Stimulated activated CD4-positive, alpha-beta T cell treated with anti-CD3 and anti-CD28 coated beads, Interleukin-1b, Interleukin-23, amount 100 ng/mL, for 4 hours (primary cell): ENCODE results near the gene FDX1.
A peak's percentile ranks its signal among the peaks of the same experiment; 100 is the strongest.
"Not testable (repeated sequence)": the region's sequence is repeated elsewhere in the genome, so short reads cannot be mapped to it uniquely, and the experiment has no call there.

Experiments used
- DNase-seq, 2 donors: peaks; one replicate each; pipeline ENCODE4 v3.0.0-alpha.2; 2020; ENCODE audit warnings: low read depth in 2 of 2

The FDX1 gene, protein sequence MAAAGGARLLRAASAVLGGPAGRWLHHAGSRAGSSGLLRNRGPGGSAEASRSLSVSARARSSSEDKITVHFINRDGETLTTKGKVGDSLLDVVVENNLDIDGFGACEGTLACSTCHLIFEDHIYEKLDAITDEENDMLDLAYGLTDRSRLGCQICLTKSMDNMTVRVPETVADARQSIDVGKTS

DNA sequence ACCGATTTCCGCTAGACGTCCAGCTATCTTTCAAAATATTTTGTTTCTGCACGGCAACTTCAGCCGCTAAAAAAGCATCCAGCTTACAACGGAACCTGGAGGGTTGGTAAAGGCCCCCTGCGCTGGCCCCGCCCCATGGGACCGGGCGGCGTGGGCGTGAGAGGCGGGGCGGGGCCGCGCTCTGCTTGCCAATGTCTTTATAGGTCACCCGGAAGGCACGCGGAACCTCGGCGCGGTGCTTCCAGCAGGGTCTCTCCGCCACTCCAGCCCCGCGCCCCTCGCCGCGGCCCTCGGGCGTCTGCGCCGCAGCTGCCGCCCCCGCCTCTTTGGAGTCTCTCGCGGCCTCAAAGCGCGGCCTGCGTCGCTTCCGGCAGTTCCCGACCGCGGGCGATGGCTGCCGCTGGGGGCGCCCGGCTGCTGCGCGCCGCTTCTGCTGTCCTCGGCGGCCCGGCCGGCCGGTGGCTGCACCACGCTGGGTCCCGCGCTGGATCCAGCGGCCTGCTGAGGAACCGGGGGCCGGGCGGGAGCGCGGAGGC is at the start of gene FDX1:
Gene FDX1 (plus strand): TSS at position 218 of the 536 bp plus-strand sequence. CDS start 173 bp downstream, at position 391.
- DNase-seq, result peak; percentile 76 to 86

DNA sequence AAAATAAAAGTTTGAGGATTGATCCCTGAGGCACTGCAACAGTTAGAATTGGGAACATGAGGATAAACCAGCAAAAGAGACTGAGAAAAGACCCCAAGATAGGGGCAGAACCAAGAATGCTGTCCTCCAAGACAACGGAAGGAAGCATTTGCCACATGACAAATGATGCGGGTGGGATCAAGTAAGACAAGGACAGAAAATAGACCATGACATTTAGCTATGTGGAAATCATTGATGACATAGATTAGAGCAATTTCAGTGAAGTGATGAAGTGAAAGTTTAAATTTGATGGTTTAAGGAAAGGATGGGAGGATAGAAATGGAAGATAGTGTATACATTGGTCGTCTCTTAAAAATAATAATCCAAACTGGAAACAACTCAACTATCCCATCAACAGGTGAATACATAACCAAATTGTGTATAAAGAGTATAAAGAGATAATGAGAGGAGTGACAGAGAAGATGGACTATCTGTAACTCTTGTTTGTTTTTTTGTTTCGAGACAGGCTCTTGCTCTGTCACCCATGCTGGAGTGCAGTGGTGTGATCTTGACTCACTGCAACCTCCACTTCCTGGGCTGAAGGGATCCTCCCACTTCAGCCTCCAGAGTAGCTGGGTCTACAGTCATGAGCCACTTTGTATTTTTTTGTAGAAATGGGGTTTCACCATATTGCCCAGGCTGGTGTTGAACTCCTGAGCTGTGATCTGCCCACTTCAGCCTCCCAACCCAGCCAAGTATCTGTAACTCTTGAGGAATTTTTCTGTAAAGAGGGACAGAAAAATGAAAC is 48.7 kb upstream of the FDX1 start:
- DNase-seq, result no peak

DNA sequence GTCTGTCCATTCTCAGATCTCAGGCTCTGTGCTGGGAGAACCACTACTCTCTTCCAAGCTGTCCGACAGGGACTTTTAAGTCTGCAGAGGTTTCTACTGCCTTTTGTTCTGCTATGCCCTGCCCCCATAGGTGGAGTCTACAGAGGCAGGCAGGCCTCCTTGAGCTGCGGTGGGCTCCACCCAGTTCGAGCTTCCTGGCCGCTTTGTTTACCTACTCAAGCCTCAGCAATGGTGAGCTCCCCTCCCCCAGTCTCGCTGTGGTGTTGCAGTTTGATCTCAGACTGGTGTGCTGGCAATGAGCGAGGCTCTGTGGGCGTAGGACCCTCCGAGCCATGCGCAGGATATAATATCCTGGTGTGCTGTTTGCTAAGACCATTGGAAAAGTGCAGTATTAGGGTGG is 41.5 kb upstream of the FDX1 start:
- DNase-seq, result not testable (repeated sequence)

DNA sequence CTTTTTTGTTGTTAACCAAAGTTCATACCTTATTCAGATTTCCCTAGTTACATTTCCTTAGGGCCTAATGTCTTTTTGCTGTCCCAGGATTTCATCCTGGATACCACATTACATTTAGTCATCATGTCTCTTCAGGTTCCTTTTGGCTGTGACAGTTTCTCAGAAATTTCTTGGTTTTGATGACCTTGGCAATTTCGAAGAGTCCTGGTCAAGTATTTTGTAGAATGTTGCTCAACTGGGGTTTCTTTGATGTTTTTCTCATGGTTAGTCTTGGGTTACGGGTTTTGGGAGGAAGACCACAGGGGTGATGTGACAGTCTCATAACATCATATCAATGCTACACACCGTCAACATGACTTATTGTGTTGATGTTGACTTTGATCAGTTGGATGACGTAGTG is 39.8 kb upstream of the FDX1 start:
- DNase-seq, result no peak

DNA sequence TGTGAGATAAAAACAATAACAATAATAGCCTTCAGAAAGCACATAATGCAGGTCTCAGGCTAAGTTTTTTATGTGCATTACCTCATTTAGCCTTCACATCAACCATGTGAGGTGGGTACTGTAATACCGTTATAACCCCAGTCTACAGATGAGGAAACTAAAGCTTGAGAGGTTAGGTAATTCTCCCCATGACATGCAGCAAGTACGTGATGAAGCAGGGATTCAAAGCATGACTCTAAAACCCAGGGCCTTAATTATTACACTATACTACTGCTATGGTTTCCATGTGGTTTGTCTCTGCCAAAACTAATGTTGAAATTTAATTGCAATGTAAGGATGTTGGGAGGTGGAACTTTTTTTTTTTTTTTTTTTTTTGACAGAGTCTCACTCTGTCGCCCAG is 37.7 kb upstream of the FDX1 start:
- DNase-seq, result no peak

DNA sequence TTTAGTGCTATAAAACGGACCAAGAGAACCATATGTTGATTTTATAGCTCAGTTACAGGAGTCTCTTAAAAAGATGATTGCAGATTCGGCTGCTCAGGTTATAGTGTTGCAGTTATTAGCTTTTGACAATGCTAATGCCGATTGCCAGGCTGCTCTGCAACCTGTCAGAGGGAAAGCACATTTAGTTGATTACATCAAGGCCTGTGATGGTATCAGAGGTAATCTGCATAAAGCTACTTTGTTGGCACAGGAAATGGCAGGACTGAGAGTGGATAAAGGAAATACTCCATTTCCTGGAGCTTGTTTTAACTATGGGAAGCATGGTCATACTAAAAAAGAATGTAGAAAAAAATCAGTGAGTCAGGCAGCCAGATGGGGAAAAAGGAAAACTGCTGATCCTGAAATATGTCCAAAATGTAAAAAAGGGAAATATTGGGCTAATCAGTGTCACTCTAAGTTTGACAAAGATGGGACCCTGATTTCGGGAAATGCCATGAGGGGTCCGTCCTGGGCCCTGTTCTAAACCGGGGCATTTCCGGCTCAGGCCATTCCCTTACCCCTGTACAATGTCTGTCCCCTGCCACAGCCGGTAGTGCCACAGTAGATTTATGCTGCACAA is 32.0 kb upstream of the FDX1 start:
- not testable (repeated sequence) for DNase-seq

DNA sequence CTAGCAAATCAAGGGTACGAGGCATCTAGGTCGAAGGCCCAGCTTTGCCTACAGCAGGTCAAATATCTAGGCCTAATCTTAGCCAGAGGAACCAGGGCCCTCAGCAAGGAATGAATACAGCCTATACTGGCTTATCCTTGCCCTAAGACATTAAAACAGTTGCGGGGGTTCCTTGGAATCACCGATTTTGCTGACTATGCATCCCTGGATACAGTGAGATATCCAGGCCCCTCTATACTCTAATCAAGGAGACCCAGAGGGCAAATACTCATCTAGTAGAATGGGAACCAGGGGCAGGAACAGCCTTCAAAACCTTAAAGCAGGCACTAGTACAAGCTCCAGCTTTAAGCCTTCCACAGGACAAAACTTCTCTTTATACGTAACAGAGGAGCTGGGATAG is 26.2 kb upstream of the FDX1 start:
- not testable (repeated sequence) for DNase-seq

DNA sequence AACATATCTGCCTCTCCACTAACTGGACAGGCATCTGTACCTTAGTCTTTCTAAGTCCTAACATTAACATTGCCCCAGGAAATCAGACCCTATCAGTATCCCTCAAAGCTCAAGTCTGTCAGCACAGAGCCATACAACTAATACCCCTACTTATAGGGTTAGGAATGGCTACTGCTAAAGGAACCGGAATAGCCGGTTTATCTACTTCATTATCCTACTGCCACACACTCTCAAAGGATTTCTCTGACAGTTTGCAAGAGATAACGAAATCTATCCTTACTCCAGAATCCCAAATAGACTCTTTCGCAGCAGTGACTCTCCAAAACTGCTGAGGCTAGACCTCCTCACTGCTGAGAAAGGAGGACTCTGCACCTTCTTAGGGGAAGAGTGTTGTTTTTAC is 24.1 kb upstream of the FDX1 start:
- not testable (repeated sequence) for DNase-seq

DNA sequence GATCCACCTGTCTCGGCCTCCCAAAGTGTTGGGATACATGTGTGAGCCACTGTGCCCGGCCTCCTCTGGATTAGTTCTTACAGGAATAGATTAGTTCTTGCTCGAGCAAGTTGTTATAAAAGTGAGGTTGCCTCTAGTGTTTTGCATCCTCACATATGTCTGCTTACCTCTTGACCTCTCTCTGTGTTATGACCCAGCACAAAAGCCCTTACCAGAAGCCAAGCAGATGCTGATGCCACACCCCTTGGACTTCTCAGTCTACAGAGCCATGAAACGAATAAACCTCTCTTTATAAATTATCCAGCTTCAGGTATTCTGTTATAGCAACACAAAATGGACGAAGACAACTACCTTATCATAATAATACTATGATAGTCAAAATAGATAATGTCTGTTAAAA is 22.4 kb upstream of the FDX1 start:
- DNase-seq, result no peak

DNA sequence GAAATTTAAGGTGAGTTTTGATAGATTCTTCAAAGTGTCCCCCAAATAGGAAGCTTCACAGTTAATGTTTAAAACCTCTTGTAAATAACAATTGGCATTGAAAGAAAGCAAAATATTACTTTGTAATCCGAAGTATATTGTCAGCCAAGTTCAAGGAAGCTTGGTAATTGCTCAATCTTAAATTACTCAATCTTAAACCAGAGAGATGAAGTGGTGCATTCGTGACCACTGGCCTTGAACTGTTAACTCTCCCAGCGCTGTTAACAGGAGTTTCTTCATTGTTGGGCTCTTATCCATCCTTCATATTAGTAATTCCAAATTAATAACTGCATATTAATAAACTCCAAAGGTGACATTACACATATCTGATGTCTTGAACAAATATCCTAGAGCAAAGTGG is 20.6 kb upstream of the FDX1 start:
- no peak for DNase-seq

DNA sequence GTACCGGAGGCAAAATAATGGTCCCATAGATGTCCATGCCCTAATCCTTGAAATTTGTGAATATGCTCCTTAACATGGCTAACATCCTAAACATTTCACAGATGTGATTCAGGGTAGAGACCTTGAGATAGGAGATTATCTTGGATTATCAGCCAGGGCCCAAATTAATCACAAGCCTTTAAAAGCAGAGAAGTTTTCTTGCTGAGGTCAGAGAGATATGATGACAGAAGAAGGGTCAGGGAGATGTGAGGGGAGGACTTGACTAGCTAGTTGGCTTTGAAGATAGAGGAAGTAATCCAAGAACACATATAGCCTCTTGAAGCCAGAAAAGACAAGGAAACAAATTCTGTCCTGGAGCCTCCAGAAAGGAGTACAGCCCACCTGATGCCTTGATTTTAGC is 19.1 kb upstream of the FDX1 start:
- DNase-seq, result no peak

DNA sequence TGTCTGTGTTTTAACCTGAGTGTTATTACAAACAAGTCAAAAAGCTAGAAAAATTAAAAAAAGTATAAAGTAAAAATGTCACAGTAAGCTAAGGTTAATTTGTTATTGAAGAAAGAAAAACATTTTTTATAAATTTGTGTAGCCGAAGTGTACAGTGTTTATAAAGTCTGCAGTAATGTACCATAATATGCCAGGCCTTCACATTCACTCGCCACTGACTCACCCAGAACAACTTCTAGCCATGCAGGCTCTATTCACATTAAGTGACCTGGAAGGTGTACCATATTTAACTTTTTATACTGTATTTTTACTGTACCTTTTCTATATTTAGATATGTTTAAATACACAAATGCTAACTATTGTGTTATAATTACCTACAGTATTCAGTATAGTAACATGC is 14.7 kb upstream of the FDX1 start:
- no peak for DNase-seq

DNA sequence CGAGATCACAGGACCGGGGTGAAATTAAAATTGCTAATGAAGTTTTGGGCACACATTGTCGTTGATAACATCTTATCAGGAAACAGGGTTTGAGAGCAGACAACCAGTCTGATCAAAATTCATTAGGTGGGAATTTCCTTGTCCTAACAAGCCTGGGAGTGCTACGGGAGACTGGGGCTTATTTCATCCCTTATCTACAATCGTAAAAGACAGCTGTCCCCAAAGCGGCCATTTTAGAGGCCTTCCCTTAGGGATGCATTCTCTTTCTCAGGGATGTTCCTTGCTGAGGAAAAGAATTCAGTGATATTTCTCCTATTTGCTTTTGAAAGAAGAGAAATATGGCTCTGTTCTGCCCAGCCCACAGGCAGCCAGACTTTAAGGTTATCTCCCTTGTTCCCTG is 8.1 kb upstream of the FDX1 start:
- DNase-seq, result not testable (repeated sequence)

DNA sequence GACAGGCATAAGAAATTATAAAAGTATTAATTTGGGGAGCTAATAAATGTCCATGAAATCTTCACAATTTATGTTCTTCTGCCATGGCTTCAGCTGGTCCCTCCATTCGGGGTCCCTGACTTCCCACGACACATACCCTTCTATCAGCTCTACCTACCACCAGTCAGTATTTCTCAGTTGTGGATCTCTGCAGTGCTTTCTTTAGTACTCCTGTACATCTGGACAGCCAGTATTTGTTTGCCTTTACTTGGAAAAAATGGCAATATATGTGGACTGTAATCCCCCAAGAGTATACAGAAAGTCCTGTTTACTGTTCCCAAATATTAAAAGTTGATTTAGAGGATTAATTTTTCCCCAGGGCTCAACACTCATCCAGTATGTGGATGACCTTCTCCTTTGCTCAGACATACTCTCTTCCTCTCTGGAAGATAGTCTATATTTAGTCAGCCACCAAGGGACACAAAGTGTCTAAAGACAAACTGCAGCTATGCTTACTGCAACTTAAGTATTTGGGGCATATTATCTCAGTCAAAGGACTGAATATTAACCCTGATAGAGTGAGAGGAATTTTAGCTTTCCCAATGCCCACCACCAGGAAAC is 7.3 kb upstream of the FDX1 start:
- no peak for DNase-seq

DNA sequence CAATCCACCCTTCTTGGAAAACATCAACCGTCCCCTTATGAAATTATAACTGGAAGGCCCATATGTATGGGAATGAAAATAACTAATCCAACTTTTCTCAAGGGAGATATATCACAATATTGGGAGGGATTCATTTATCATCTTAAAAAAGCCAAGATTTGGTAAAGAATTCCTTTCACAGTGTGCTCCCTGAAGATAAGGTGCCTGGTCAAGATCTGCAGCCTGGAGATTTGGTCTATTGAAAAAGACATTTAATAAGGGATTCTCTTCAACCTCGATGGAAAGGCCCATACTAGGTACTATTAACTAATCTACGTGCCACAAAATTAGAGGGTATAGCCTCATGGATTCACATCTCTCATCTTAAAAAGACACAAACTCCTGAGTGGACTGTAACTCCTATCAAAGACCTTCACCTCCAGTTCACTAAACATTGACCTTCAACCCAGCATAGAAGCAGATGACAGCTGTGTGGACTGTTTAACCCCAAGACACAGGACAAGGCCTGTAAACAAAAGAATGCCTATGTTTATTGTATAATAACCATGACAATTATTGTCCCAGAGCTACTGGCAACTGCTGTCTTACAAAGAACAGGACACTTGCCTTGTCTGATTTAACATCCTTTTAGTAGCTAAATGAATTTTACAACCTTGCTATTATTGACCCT is 4.8 kb upstream of the FDX1 start:
- no peak for DNase-seq

DNA sequence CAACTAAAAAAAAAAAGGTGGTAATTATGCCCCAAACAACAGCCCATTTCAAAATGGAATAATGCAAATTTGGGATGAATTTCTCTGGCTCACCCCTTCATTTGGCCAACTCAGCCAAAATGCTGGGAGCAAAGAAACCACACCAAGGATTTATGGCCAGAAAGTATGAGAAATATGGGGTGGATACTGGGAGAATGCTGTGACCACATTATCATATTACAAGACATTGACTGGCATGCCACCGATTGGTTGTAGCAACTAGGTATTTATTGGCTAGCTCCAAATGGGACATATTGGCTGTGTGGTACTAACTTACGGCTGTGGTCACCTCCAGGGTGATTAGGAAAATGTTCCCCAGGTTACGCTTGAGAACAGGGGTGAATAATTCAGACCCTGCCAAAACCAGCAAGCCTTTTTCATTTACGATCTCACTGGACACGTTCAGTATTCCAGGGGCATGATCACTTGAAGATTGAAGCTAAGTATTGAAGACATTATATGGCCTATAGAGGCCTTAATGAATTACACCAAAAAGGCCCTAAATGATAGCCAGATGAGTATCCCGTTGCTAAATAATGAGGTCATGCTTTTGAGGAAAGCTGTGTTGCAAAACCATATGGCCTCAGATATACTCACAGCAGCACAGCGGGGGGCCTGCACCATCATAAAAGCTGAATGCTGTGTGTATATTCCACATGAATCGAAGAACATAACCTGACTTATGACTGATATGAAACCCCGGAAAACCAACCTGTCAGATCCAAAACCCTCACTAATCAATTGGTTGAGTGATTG is 3.8 kb upstream of the FDX1 start:
- no peak for DNase-seq

DNA sequence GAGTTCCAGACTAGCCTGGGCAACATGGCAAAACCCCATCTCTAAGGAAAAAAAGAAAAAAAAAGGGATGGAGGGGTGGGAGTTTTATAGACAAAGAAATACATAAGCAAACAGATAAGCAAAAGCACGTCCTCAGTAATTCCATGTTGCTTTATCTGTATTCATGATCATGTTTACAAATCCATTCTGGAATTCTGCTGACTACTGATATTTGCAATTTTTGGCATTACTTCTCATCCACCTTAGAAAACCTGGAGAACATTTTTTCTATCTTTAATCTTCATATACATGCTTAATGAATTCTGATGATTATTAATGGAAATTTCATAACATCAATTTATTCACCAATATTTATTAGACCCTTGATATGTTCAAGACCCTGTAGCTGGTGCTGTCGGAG is 1.7 kb upstream of the FDX1 start:
- no peak for DNase-seq

DNA sequence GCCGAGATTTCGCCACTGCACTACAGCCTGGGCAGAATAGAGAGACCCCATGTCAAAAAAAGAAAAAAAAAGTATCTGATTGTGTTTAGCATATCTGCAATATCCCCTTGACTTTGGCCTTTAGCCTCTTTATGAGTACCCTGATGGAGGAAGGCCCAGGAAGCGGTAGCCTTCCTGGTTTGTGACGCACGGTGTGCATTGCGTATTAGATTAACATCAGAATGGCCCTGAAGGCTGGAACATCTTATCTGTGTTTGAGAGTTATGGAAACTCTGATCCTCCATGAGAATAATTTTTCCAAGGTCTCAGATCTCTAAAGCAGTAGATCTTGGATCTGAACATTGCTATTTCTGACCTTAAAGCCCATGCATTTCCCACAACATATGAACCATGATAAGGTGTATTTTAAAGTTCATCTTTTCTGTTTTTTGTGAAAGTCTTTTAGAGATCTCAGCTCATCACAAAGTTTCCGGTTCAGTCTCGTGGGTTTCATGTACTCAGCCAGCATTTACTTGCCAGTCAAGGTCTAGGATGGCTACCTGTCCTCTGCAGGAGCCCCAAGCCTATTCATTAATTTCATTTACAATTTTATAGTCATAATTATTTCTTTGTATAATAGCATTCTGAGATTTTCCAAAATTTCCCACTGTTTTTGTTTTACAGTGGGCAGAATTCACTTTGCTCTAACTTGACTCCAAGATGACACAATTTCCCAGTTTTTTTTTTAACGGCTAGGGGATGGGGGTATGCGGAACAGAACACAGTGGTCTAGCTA is 605 bp upstream of the FDX1 start:
- no peak for DNase-seq

DNA sequence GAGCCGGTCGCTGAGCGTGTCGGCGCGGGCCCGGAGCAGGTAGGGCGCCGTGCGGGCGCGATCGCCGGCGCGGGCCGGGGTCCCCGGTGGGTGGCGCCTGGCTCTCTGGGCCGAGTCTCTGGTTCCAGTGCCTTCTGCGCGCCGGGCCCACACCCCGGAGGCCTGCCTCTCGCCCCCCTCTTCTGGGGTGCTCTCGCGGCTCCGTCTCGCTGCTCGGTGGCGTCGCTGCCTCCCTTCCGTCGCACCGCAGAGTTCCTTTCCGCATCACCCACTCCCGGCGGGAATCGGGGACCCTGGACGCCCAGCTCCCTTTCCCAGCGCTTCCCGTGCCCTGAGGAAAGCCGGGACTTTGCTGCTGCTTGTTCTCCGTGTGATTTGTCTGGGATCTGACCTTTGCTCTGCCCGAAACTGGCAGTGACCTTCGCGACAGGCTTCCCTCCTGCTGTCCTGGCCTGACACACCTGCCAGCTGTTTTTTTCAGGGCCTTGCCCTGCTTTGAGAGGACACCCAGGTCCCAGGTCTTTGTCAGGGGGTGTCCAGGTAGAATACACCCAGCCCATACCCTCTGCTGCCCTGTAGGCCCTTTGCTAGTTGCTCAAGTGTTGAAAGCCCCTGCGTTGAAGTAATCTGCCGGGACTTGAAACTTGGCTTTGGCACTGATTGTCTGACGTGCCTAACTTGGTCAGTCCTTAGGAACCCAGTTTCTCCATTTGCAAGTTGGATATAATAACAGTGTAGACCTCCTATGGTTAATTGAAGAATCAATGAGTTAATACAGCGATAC is 711 bp downstream of the FDX1 start:
- no peak for DNase-seq
